Fibroblast of lung (primary cell): ENCODE data around the gene GNGT2. TPM values are rescaled to one million over a fixed set of nuclear protein-coding genes. Genes with fewer than 3 reads are reported as not detected.

ENCODE experiments used
- DNase-seq, 2 donors: peaks; one replicate each; pipeline versions ENCODE4 v3.0.0 to v3.0.0-alpha.2; 2010; ENCODE audit warnings: low read depth in 2 of 2
- H2AFZ ChIP-seq: 2 replicates; pipeline ENCODE4 v1.5.1; 2012; ENCODE audit warnings: low read length, control low read depth, inconsistent platforms
- H3K27ac ChIP-seq: 2 replicates; pipeline ENCODE4 v1.5.1; 2011; ENCODE audit warnings: low read length, control low read depth; ENCODE audit not compliant: insufficient read depth
- H3K27me3 ChIP-seq: 2 replicates; pipeline ENCODE4 v1.5.1; 2011; ENCODE audit warnings: mild to moderate bottlenecking, low read length; ENCODE audit not compliant: control insufficient read depth, insufficient read depth
- H3K36me3 ChIP-seq: 2 replicates; pipeline ENCODE4 v1.5.1; 2011; ENCODE audit warnings: low read length; ENCODE audit not compliant: control insufficient read depth, insufficient read depth
- H3K4me1 ChIP-seq: 2 replicates; pipeline ENCODE4 v1.5.1; 2011; ENCODE audit warnings: low read length; ENCODE audit not compliant: control insufficient read depth, insufficient read depth; ENCODE audit errors: extremely low read depth
- H3K4me2 ChIP-seq: 2 replicates; pipeline ENCODE4 v1.5.1; 2011; ENCODE audit warnings: low read length, control low read depth; ENCODE audit not compliant: insufficient read depth; ENCODE audit errors: extremely low read depth
- H3K4me3 ChIP-seq, 4 experiments: fragments of 200-600 bp in 1 of 4; sonication (generic) in 1 of 4; replicated peaks in 1 of 4; 2 replicates each; pipeline ENCODE4 v1.5.1; 2011 to 2016; ENCODE audit warnings: low read length in 4 of 4, low read depth in 3 of 4, mild to moderate bottlenecking in 3 of 4, control low read depth in 2 of 4, inconsistent platforms in 1 of 4, mixed read lengths in 1 of 4; ENCODE audit not compliant: insufficient read depth in 1 of 4; ENCODE audit errors: control extremely low read depth in 1 of 4
- H3K79me2 ChIP-seq: 2 replicates; pipeline ENCODE4 v1.5.1; 2012; ENCODE audit warnings: mild to moderate bottlenecking, low read length, inconsistent platforms; ENCODE audit not compliant: control insufficient read depth, insufficient read depth
- H3K9ac ChIP-seq: 2 replicates; pipeline ENCODE4 v1.5.1; 2011; ENCODE audit warnings: mild to moderate bottlenecking, low read length, control low read depth; ENCODE audit not compliant: insufficient read depth
- H3K9me3 ChIP-seq: 2 replicates; pipeline ENCODE4 v1.5.1; 2012; ENCODE audit warnings: low read depth, low read length; ENCODE audit not compliant: control insufficient read depth, insufficient read depth
- H4K20me1 ChIP-seq: 2 replicates; pipeline ENCODE4 v1.5.1; 2011; ENCODE audit warnings: low read length; ENCODE audit not compliant: control insufficient read depth, insufficient read depth; ENCODE audit errors: extremely low read depth
- CTCF ChIP-seq, 2 donors: IDR thresholded peaks in 1 of 2; conservative IDR thresholded peaks in 1 of 2; 1 replicate in 1 of 2; 2 replicates in 1 of 2; pipeline ENCODE4 v1.5.1; 2011 to 2012; ENCODE audit warnings: low read length in 2 of 2, control low read depth in 1 of 2, inconsistent platforms in 1 of 2, low read depth in 1 of 2, mild to moderate bottlenecking in 1 of 2
- EZH2 ChIP-seq: IDR thresholded peaks from 2 replicates; pipeline ENCODE4 v1.5.1; 2012; ENCODE audit warnings: low read length, control low read depth, mild to moderate bottlenecking; ENCODE audit errors: missing control alignments
- polyA plus RNA-seq, 2 donors: library from polyadenylated mRNA; depleted of rRNA in 1 of 2; stranded (reverse) in 1 of 2; unstranded in 1 of 2; fragments of >200 nt; gene quantifications; 2 replicates each; pipeline ENCODE4 v1.2.1, GENCODE V29; 2011 to 2012; ENCODE audit warnings: missing spikeins in 1 of 2
- total RNA-seq: library from RNA; depleted of rRNA; stranded (reverse); fragments of >200 nt; gene quantifications from 2 replicates; pipeline ENCODE4 v1.2.1, GENCODE V29; 2014

The GNGT2 gene
- total and polyA plus RNA-seq, 2 donors (not counting 1 experiment from before 2014, with no cell fraction given) = 3.7 TPM; not detected in 1

DNA sequence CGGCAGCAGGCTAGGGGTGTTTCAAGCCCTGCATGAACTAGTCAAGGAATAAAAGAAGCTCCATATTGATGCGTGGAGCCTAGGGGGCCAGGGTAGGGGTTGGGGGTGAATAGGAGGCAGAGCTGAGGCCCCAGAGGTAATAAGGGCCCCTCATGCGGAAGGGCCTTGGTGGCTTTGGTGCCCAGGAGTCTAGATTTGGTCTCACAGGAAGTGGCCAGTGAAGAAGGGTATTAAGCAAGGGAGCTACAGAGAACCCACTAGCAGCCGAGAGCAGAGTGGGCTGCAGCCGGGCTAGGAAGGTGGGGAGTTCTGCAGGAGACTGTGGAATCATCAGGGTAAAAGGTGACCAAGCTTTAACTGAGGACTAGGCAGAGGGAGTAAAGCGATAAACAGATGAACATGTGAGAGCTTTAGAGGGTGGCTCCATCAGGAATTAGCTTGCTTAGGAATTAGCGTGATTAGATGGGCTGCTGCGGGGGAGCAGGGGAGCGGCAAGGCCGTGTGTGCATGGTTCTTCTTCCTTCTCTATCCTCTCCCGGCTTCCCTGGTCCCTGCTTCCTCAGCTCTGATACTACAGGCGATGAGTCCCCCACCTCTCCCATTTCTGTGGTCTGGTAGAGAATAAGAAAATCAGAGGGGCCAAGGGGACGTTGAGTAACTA lies 9.8 kb downstream of the GNGT2 start:
- Histone ChIP-seq H3K27me3 (no peaks in the 10 kb centered on the region), H3K79me2 (no peaks in the 10 kb centered on the region), H3K27ac (no peak overlapping the region), H3K4me1 (no peaks in the 10 kb centered on the region), H3K4me3 (no peak overlapping the region), H2AFZ (no peak overlapping the region), H3K9me3 (no peaks in the 10 kb centered on the region), H3K4me2 (no peak overlapping the region), H3K9ac (no peak overlapping the region), H3K36me3 (no peaks in the 10 kb centered on the region), H4K20me1 (no peaks in the 10 kb centered on the region)
- no peak for TF ChIP-seq CTCF (conservative IDR thresholded peaks at IDR 0.05 in 1 of 2, IDR thresholded peaks at IDR 0.05 in 1 of 2; ENCODE audit: low read depth in 1 of 2, low read length in 2 of 2)
- no peak for TF ChIP-seq EZH2
- no peak for DNase-seq

GRCh38 chr17:49198211-49198610 lies 12.2 kb downstream of the GNGT2 start:
- no peaks in the 10 kb centered on the region for H3K27me3 ChIP-seq
- H3K4me1 ChIP-seq = peaks cover 3% of the 10 kb centered on the region
- H3K9me3 ChIP-seq = no peaks in the 10 kb centered on the region
- no peak for TF ChIP-seq CTCF (conservative IDR thresholded peaks at IDR 0.05 in 1 of 2, IDR thresholded peaks at IDR 0.05 in 1 of 2; ENCODE audit: low read depth in 1 of 2, low read length in 2 of 2)
- TF ChIP-seq EZH2 = no peak
- H3K27ac ChIP-seq = no peak overlapping the region
- H3K4me3 ChIP-seq = no peak overlapping the region
- no peak overlapping the region for H3K4me2 ChIP-seq
- no peaks in the 10 kb centered on the region for H3K79me2 ChIP-seq
- no peak overlapping the region for H2AFZ ChIP-seq
- no peaks in the 10 kb centered on the region for H4K20me1 ChIP-seq
- no peaks in the 10 kb centered on the region for H3K36me3 ChIP-seq
- no peak overlapping the region for H3K9ac ChIP-seq
- DNase-seq = no peak

- Histone ChIP-seq H3K79me2 (no peaks in the 10 kb centered on the region), H3K4me1 (peaks cover 3% of the 10 kb centered on the region), H3K36me3 (no peaks in the 10 kb centered on the region), H3K27me3 (no peaks in the 10 kb centered on the region), H4K20me1 (no peaks in the 10 kb centered on the region), H3K4me3 (no peak overlapping the region), H2AFZ (no peak overlapping the region), H3K4me2 (no peak overlapping the region), H3K9me3 (no peaks in the 10 kb centered on the region), H3K9ac (no peak overlapping the region), H3K27ac (no peak overlapping the region)
- DNase-seq = no peak
- no peak for TF ChIP-seq EZH2
- no peak for TF ChIP-seq CTCF (conservative IDR thresholded peaks at IDR 0.05 in 1 of 2, IDR thresholded peaks at IDR 0.05 in 1 of 2; ENCODE audit: low read depth in 1 of 2, low read length in 2 of 2)
Measured at GRCh38 chr17:49197346-49197998, 12.9 kb downstream of the GNGT2 start.
